Activated T-cell treated with anti-CD3 and anti-CD28 coated beads for 4 hours (primary cell): Measurements from ENCODE around the gene DDX39B.
A peak's percentile ranks its signal among the peaks of the same experiment; 100 is the strongest.

Experiments
- DNase-seq: peaks from one replicate; pipeline ENCODE4 v3.0.0-alpha.2; 2020

DDX39B gene

DNA sequence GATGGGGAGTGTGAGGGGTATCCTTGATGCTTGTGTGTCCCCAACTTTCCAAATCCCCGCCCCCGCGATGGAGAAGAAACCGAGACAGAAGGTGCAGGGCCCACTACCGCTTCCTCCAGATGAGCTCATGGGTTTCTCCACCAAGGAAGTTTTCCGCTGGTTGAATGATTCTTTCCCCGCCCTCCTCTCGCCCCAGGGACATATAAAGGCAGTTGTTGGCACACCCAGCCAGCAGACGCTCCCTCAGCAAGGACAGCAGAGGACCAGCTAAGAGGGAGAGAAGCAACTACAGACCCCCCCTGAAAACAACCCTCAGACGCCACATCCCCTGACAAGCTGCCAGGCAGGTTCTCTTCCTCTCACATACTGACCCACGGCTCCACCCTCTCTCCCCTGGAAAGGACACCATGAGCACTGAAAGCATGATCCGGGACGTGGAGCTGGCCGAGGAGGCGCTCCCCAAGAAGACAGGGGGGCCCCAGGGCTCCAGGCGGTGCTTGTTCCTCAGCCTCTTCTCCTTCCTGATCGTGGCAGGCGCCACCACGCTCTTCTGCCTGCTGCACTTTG lies 33.6 kb upstream of the DDX39B start, which contains the start of gene TNF:
Gene TNF (plus strand): TSS at position 231 of the 567 bp plus-strand sequence. CDS start 177 bp downstream, at position 408.
- DNase-seq = peak; percentile 83

GRCh38 chr6:31574106-31575061 lies 32.6 kb upstream of the DDX39B start:
- DNase-seq = no peak

DNA sequence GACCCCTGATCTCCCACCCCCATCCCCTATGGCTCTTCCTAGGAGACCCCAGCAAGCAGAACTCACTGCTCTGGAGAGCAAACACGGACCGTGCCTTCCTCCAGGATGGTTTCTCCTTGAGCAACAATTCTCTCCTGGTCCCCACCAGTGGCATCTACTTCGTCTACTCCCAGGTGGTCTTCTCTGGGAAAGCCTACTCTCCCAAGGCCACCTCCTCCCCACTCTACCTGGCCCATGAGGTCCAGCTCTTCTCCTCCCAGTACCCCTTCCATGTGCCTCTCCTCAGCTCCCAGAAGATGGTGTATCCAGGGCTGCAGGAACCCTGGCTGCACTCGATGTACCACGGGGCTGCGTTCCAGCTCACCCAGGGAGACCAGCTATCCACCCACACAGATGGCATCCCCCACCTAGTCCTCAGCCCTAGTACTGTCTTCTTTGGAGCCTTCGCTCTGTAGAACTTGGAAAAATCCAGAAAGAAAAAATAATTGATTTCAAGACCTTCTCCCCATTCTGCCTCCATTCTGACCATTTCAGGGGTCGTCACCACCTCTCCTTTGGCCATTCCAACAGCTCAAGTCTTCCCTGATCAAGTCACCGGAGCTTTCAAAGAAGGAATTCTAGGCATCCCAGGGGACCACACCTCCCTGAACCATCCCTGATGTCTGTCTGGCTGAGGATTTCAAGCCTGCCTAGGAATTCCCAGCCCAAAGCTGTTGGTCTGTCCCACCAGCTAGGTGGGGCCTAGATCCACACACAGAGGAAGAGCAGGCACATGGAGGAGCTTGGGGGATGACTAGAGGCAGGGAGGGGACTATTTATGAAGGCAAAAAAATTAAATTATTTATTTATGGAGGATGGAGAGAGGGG lies 31.7 kb upstream of the DDX39B start:
- no peak for DNase-seq

- DNase-seq = peak; percentile 63
Observed at GRCh38 chr6:31572041-31572911, 30.5 kb upstream of the DDX39B start, which contains the start of gene LTA. TSS of gene LTA (plus strand) at chr6:31572289. CDS start at chr6:31572743, 454 bp downstream.

GRCh38 chr6:31569861-31570536 lies 28.2 kb upstream of the DDX39B start:
- no peak for DNase-seq

- DNase-seq = no peak
Observed at GRCh38 chr6:31568537-31568961, 26.7 kb upstream of the DDX39B start.

GRCh38 chr6:31567531-31568370 lies 25.9 kb upstream of the DDX39B start:
- no peak for DNase-seq

DNA sequence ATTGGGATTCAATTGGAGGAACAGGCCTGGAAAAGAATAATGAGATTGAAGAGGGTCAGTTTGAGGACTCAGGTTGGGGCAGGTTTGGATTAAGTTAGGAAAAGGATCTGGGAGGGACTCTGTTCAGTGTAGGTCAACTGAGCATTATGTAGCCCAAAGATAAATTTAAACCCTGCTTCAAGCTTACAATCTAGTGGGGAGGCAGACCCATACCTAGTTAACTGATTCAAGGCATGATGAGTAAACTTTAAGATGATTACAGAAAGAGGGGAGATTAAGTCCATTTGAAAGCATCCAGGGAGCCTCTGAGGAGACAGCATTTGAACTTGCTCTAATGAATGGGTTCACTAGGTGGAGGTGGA lies 18.9 kb upstream of the DDX39B start:
- DNase-seq = no peak

GRCh38 chr6:31559958-31560696 lies 18.3 kb upstream of the DDX39B start:
- DNase-seq = peak; percentile 42

DNA sequence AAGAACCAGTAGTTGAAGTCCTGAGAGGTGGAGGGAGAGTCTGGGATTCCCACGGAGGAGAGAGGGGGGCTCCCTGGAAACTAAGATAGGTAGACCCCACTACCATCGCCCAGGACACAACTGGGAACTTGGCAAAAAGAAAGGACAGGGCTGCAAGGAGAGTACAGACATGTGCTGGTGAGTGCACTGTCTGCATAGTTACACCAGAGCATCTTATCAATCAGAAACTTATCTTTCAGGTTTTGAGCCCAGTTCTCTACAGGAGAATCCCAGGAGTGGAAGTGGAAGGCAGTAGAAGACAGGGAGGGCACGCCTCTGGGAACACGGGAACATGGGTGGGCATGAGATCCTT lies 17.8 kb upstream of the DDX39B start:
- DNase-seq = no peak

DNA sequence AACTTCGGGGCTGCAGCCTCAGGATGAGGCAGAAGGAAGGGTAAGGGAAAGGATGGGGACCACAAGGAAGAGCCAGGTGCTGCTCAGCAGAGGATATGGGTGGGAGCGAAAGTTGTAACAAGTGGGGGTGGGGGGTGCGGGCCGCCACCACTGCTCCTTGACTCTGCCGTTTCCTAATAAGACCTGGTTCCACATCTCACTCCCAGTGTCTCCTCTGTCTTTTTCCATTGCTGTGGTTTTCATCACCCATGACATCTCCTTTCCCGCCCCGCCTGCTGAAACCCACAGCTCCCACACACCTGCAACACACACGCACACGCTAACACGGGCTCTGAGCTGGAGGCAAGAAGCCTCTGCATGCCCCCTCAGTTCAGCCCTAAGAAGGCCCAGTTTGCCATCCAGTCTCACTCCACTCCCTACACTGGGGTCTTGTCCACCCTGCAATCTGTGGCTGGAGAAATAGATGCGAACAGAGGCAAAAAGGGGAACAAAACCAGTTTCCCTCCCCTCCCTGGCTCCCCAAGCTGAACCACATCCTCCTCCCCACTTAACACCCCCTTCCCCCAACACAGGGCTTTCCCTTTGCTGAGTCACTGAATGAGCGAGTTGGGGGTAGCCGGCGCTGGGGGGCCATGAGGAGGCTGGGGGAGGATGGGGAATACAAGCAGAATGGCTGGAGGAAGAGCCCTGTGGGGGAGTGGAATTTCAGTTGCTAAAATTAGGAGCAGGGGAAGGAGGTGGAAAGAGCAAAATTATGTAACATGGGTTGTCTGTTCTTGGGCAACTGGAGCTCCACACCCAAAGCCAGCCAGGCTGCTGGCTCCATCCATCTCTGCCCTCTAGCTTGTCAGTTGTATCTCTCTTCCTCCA lies 17.1 kb upstream of the DDX39B start:
- peak; percentile 67 for DNase-seq

DNA sequence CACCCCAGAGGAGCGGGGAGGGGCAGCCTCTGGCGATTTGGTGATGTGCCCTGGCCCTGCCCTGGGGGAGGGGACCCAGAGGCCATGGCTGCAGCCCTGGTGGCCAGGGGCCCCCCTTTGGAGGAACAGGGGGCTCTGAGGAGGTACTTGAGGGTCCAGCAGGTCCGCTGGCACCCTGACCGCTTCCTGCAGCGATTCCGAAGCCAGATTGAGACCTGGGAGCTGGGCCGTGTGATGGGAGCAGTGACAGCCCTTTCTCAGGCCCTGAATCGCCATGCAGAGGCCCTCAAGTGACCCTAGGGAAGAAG lies 16.5 kb upstream of the DDX39B start:
- no peak for DNase-seq

- DNase-seq = no peak
Observed at GRCh38 chr6:31557443-31558317, 15.9 kb upstream of the DDX39B start.

GRCh38 chr6:31556307-31556706 lies 14.5 kb upstream of the DDX39B start:
- no peak for DNase-seq

- peak; percentile 57 for DNase-seq
Observed at GRCh38 chr6:31551371-31551770, 9.6 kb upstream of the DDX39B start.

- no peak for DNase-seq
Observed at GRCh38 chr6:31548544-31548873, 6.7 kb upstream of the DDX39B start.

GRCh38 chr6:31547727-31548543 lies 6.1 kb upstream of the DDX39B start:
- no peak for DNase-seq
